ENCODE data around the gene OLFM2. TPM values are rescaled to one million over a fixed set of nuclear protein-coding genes. Genes with fewer than 3 reads are reported as not detected.
"Not testable (repeated sequence)": the region's sequence is repeated elsewhere in the genome, so short reads cannot be mapped to it uniquely, and the experiment has no call there.

The OLFM2 gene
- total RNA-seq, 2 experiments from 2014 or later, result 9.2 to 9.9 TPM

DNA sequence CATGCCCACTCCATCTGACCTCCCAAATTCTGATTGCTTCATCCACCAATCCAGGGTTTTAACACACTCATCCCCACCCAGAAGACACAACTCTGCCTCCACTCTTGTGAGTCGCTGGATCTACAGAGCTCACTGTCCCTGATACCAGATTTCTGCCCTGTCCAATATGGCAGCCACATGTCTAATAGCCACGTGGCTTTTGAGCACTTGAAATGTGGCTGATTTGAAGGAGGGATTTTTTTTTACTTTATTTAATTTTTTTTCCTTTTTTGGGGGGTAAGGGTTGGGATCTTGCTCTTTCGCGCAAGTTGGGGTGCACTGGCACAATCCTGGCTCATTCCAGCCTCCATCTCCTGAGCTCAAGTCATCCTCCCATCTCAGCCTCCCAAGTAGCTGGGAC, 24.8 kb upstream of the OLFM2 start:
- ChIA-PET POLR2A (no interaction called here), CTCF (no interaction called here)
- no peak overlapping the region for H3K27ac Mint-ChIP-seq
- peaks cover 12% of the 10 kb centered on the region for H3K27me3 Mint-ChIP-seq (ENCODE audit: low read depth)
- DNase-seq (no peak), ATAC-seq (no peak)
- H3K4me3 Mint-ChIP-seq, result no peak overlapping the region
- H3K36me3 Mint-ChIP-seq (ENCODE audit: low read depth), result no peaks in the 10 kb centered on the region
- no peaks in the 10 kb centered on the region for H3K9me3 Mint-ChIP-seq (ENCODE audit: insufficient read depth)
- H3K4me1 Mint-ChIP-seq (ENCODE audit: low read depth), result no peaks in the 10 kb centered on the region

DNA sequence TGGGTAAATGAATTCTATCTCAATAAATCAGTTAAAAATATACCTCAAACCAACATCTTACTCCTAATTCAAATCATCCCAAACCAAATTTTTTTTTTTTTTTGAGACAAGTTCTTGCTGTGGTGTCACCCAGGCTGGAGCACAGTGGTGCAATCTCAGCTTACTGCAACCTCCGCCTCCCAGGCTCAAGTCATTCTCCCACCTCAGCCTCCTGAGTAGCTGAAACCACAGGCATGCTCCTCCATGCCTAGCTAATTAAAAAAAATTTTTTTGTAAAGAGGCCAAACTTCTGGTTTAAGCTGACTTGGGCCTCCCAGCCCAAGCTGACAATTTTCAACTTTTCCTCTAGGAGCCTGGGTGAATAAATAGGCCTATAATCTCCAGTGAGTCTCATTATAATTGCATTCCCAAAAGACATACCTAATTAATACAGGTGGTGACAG, 22.1 kb upstream of the OLFM2 start:
- Mint-ChIP-seq H3K27ac (no peak overlapping the region), H3K27me3 (ENCODE audit: low read depth) (peaks cover 2% of the 10 kb centered on the region), H3K4me3 (no peak overlapping the region), H3K9me3 (ENCODE audit: insufficient read depth) (no peaks in the 10 kb centered on the region), H3K36me3 (ENCODE audit: low read depth) (no peaks in the 10 kb centered on the region), H3K4me1 (ENCODE audit: low read depth) (no peaks in the 10 kb centered on the region)
- ChIA-PET POLR2A (interaction anchor here (0.7 kb wide), 1 partner anchor 146 kb away, joined by 3 read pairs; no protein-coding TSS in a partner anchor), CTCF (interaction anchor here (0.7 to 1.7 kb wide), 2 partner anchors 28 to 43 kb away, joined by 3 read pairs; no protein-coding TSS in a partner anchor)
- no peak for ATAC-seq
- DNase-seq, result no peak

DNA sequence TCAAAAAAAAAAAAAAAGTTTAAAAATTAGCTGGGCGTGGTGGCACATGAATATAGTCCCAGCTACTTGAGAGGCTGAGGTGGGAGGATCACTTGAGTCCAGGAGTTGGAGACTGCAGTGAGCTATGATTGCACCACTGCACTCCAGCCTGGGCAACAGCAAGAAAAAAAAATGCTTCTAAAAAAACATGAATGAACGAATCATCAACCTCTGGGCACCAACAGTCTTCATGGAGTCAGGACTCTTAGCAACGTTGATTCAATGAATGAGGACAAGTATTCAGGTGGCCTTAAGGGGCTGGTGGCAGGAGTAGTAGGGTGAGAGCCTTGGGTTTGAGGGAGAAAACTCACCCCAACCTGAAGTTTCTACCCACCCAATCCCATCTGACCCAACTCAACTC, 20.6 kb upstream of the OLFM2 start:
- Mint-ChIP-seq H3K27me3 (ENCODE audit: low read depth) (no peaks in the 10 kb centered on the region), H3K27ac (no peak overlapping the region), H3K4me3 (no peak overlapping the region), H3K9me3 (ENCODE audit: insufficient read depth) (no peaks in the 10 kb centered on the region), H3K36me3 (ENCODE audit: low read depth) (no peaks in the 10 kb centered on the region), H3K4me1 (ENCODE audit: low read depth) (no peaks in the 10 kb centered on the region)
- ChIA-PET CTCF (no interaction called here), POLR2A (no interaction called here)
- ATAC-seq (no peak), DNase-seq (no peak)

DNA sequence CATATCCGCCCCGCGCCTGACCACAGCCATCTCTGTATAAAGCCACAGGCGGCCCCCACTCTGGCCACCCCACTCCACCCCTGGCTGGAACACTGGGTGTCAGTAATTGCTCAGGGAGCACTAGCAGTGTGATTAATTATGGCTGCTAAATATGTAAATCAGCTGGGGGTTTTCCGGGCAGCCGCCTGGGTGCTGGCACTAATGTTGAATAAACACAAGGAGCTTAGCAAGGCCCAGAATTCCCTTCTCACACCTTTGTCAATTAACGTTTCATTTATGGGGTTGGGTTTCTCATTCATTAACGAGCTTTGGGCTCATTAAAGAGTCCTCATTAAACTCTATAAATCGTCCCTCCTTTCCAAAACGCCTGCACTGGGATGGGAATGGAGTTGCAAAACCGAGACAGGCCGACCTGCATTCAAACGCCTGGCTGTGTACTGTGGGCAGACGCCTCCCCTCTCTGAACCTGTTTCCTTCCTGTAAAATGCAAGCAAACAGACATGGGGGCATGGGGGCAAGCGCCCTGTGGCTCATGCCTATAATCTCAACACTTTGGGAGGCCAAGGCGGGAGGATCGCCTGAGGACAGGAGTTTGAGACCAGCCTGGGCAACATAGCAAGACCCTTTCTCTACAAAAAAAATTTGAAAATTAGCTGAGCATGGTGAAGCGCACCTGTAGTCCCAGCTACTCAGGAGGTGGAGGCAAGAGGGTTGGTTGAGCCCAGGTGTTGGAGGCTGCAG, 17.7 kb upstream of the OLFM2 start:
- Mint-ChIP-seq H3K9me3 (ENCODE audit: insufficient read depth) (no peaks in the 10 kb centered on the region), H3K27me3 (ENCODE audit: low read depth) (no peaks in the 10 kb centered on the region), H3K4me3 (no peak overlapping the region), H3K4me1 (ENCODE audit: low read depth) (no peaks in the 10 kb centered on the region), H3K36me3 (ENCODE audit: low read depth) (no peaks in the 10 kb centered on the region), H3K27ac (no peak overlapping the region)
- ATAC-seq (no peak), DNase-seq (no peak)
- CTCF ChIA-PET, result interaction anchor here (0.6 to 1.0 kb wide), 2 partner anchors 74 to 225 kb away, joined by 3 read pairs; no protein-coding TSS in a partner anchor
- POLR2A ChIA-PET, result no interaction called here

DNA sequence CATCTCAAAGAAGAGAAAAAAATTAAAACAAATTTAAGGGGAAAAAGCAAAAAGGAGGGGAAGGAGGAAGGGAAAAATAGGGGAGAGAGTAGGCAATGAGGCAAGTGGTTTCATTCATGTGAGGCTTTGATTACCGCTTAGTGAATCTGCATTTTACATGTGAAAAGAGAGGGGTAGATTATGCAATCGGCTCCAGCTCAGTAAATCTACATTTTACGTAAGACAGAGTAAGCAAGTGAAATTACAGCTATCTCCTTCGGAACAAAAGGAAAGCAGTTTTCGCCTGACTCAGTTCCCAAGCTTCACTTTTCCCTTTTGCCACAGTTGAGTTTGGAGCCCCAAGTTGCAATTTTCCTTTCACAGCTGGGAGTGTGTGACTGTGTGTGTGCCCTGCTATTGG, 16.0 kb upstream of the OLFM2 start:
- no peak for DNase-seq
- Mint-ChIP-seq H3K36me3 (ENCODE audit: low read depth) (no peaks in the 10 kb centered on the region), H3K4me3 (no peak overlapping the region), H3K9me3 (ENCODE audit: insufficient read depth) (no peaks in the 10 kb centered on the region), H3K27ac (no peak overlapping the region), H3K27me3 (ENCODE audit: low read depth) (no peaks in the 10 kb centered on the region), H3K4me1 (ENCODE audit: low read depth) (no peaks in the 10 kb centered on the region)
- POLR2A ChIA-PET, result no interaction called here
- CTCF ChIA-PET, result no interaction called here
- ATAC-seq, result no peak

DNA sequence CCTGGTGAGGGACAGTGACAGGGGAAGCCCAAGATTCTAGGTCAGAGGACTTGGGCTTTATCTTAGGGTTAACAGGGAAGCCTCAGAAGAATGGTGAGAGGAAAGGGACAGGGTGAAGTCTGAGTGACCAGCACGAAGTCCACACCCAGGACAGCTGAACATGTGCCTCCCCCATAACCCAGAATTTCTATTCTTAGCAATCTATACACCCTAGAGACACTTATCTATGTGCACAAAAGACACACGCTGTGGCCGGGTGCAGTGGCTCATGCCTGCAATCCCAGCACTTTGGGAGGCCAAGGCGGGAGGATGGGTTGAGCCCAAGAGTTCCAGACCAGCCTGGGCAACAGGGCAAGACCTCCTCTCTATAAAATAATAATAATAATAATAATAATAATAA, 11.1 kb upstream of the OLFM2 start:
- POLR2A ChIA-PET, result no interaction called here
- CTCF ChIA-PET, result no interaction called here
- no peaks in the 10 kb centered on the region for H3K9me3 Mint-ChIP-seq (ENCODE audit: insufficient read depth)
- no peak overlapping the region for H3K27ac Mint-ChIP-seq
- peaks cover 6% of the 10 kb centered on the region for H3K27me3 Mint-ChIP-seq (ENCODE audit: low read depth)
- H3K36me3 Mint-ChIP-seq (ENCODE audit: low read depth), result no peaks in the 10 kb centered on the region
- DNase-seq (no peak), ATAC-seq (no peak)
- no peak overlapping the region for H3K4me3 Mint-ChIP-seq
- H3K4me1 Mint-ChIP-seq (ENCODE audit: low read depth), result no peaks in the 10 kb centered on the region

DNA sequence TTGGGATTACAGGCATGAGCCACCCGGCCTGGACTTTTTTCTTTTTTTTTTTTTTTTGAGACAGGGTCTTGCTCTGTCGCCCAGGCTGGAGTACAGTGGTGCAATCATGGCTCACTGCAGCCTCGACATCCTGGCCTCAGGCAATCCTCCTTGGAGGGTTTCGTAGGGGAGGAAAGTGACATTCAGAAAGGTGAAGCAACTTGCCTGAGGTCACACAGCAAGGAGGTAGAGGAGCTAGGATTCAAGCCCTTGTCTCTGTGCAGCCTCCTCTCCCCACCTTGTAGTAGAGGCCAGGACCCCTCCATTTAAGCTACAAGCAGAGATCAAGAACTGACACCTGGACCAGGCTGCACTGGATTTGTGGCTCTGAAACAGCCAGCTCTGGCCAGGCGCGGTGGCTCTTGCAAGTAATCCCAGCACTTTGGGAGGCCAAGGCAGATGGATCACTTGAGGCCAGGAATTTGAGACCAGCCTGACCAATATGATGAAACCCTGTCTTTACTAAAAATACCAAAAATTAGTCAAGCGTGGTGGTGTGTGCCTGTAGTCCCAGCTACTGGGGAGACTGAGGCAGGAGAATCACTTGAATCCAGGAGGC, 10.3 kb upstream of the OLFM2 start:
- H3K27ac Mint-ChIP-seq; H3K4me1 Mint-ChIP-seq (ENCODE audit: low read depth); H3K27me3 Mint-ChIP-seq (ENCODE audit: low read depth); H3K36me3 Mint-ChIP-seq (ENCODE audit: low read depth); DNase-seq; H3K4me3 Mint-ChIP-seq; CTCF ChIA-PET; POLR2A ChIA-PET; ATAC-seq; H3K9me3 Mint-ChIP-seq (ENCODE audit: insufficient read depth): not testable (repeated sequence)

DNA sequence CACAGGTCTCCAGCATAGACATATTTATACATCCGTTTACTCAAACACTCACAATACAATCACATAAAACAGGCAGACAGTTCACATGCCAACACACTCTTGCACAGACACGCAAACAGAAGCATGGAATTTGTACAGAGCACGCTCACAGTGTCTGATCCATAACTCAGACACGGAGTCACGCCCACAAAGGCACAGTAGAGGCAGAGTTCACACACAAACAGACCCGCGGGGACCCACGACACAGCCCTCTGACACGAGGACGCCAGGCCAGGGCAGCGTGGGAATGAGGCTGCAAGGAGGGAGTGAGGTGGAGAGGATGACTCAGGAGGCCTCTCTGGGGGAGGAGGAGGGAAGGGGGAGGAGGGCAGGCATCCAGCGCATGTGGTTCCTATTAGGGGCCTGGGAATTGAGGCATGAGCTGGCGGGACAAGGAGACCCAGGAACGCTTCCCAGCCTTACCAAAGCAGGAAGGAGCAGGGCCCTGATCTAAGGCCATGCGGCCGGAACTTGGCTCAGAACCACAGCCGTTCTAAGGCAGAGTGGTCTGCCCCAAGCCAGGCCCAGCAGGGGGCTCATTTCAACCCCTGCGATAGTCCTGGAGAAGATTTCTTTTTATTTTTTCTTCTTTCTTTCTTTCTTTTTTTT, 9.1 kb upstream of the OLFM2 start:
- Mint-ChIP-seq H3K4me3 (no peak overlapping the region), H3K27ac (no peak overlapping the region), H3K36me3 (ENCODE audit: low read depth) (no peaks in the 10 kb centered on the region), H3K4me1 (ENCODE audit: low read depth) (no peaks in the 10 kb centered on the region), H3K9me3 (ENCODE audit: insufficient read depth) (no peaks in the 10 kb centered on the region), H3K27me3 (ENCODE audit: low read depth) (peaks cover 13% of the 10 kb centered on the region)
- no peak for ATAC-seq
- no peak for DNase-seq
- ChIA-PET CTCF (interaction anchor here (0.7 kb wide), 1 partner anchor 14 kb away, joined by 3 read pairs; no protein-coding TSS in a partner anchor), POLR2A (no interaction called here)

DNA sequence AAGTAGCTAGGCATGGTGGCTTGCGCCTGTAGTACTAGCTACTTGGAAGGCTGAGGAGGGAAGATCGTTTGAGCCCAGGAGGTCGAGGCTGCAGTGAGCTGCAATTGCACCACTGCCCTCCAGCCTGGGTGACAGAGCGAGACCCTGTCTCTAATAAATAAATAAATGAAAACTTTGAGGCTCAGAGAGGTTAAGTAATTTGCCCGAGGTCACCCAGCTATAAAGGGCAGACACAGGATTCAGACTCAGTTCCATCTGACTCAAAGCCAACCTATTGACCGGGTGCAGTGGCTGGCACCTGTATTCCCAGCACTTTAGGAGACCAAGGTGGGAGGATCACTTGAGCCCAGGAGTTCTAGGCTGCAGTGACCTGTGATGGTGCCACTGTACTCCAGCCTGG, 7.4 kb upstream of the OLFM2 start:
- POLR2A ChIA-PET, result no interaction called here
- Mint-ChIP-seq H3K4me3 (no peak overlapping the region), H3K4me1 (ENCODE audit: low read depth) (no peaks in the 10 kb centered on the region), H3K36me3 (ENCODE audit: low read depth) (no peaks in the 10 kb centered on the region), H3K9me3 (ENCODE audit: insufficient read depth) (no peaks in the 10 kb centered on the region), H3K27ac (no peak overlapping the region), H3K27me3 (ENCODE audit: low read depth) (peaks cover 15% of the 10 kb centered on the region)
- no peak for ATAC-seq
- CTCF ChIA-PET, result no interaction called here
- DNase-seq, result no peak

DNA sequence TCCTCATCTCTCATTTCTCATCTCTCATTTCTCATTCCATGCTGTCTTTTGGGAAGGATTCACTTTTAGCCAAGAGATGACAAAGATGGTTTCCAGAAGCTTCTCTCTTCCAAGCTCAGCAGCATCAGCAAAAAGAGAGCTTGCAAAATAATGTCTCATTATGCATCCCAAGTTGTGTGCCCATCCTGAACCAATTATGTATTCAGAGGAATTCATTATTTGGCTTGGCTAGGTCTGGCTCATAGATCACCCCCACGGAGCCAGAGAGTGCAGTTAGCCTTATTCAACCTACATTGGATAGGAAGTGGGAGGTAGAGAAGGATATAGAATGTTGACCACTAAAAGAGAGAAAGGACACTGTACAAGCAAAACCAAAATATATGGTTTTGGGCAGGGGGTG, 5.4 kb upstream of the OLFM2 start:
- Mint-ChIP-seq H3K4me3 (no peak overlapping the region), H3K27ac (no peak overlapping the region), H3K9me3 (ENCODE audit: insufficient read depth) (no peaks in the 10 kb centered on the region), H3K36me3 (ENCODE audit: low read depth) (no peaks in the 10 kb centered on the region), H3K4me1 (ENCODE audit: low read depth) (peaks cover 5% of the 10 kb centered on the region), H3K27me3 (ENCODE audit: low read depth) (peaks cover 24% of the 10 kb centered on the region)
- ChIA-PET POLR2A (no interaction called here), CTCF (no interaction called here)
- DNase-seq, result no peak
- ATAC-seq, result no peak

DNA sequence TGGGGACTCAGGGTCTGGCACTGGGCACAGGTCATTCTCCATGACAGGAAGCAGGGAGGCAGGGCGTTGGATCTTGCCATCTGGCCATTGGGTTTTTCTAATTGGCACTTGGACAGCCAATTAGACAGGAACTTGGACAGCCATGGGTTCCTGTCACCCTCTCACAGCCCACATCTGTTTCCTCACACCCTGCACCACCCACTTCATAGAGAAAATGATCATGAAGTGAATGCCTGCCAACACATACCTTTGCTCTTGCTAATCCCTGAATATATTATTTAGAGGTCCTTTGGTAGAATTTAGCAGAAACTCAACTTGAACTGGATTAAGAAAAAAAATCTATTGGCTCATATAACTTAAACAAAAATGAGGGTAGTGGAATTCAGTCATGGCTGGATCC, 4.9 kb upstream of the OLFM2 start:
- H3K27ac Mint-ChIP-seq, result no peak overlapping the region
- H3K4me3 Mint-ChIP-seq, result no peak overlapping the region
- ChIA-PET POLR2A (no interaction called here), CTCF (no interaction called here)
- no peaks in the 10 kb centered on the region for H3K9me3 Mint-ChIP-seq (ENCODE audit: insufficient read depth)
- peaks cover 6% of the 10 kb centered on the region for H3K4me1 Mint-ChIP-seq (ENCODE audit: low read depth)
- no peak for DNase-seq
- no peak for ATAC-seq
- H3K27me3 Mint-ChIP-seq (ENCODE audit: low read depth), result peaks cover 26% of the 10 kb centered on the region
- no peaks in the 10 kb centered on the region for H3K36me3 Mint-ChIP-seq (ENCODE audit: low read depth)

DNA sequence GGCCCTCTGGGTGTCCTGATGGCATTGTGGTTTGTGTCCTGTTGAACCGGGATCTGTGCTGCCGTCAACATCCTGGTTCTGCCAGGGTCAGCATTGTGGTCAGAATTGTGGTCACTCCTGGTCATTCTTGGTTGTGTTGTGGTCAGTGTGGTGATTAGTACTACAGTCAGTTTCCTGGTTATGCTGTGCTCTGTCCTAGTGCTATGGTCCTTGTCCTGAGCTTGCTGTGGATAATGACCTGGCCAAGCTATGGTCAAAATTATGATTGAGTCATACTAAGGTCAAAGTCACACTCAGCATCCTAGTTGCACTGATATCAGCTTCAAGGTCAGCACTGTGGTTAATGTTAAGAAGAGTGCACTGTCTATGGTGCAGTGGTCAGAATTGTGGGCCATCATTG, 4.5 kb upstream of the OLFM2 start:
- peaks cover 27% of the 10 kb centered on the region for H3K27me3 Mint-ChIP-seq (ENCODE audit: low read depth)
- CTCF ChIA-PET, result no interaction called here
- H3K9me3 Mint-ChIP-seq (ENCODE audit: insufficient read depth), result no peaks in the 10 kb centered on the region
- peaks cover 6% of the 10 kb centered on the region for H3K4me1 Mint-ChIP-seq (ENCODE audit: low read depth)
- H3K36me3 Mint-ChIP-seq (ENCODE audit: low read depth), result no peaks in the 10 kb centered on the region
- POLR2A ChIA-PET, result no interaction called here
- no peak overlapping the region for H3K4me3 Mint-ChIP-seq
- DNase-seq, result no peak
- H3K27ac Mint-ChIP-seq, result no peak overlapping the region
- ATAC-seq, result no peak
